ENCODE results near the gene GPR75. TPM values are rescaled to one million over a fixed set of nuclear protein-coding genes. Genes with fewer than 3 reads are reported as not detected.

Gene GPR75
- total RNA-seq, 6 experiments from 2014 or later = 1.1 to 3.3 (median 1.4) TPM

DNA sequence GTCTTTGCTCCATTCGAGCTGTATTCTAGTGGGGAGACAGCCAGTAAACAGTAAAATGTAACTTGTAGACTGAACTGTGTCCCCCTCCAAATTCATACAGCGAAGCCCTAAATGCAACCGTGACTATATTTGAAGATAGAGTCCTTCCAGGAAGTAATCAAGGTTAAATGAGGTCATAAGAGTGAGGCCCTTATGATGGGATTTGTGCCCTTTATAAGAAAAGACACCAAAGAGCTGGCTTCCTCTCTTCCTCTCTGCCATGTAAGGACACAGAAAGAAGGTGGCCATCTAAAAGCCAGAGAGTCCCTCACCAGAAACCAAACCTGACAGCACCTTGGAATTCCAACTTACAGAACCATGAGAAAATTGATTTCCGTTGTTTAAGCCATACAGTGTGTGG is 31.4 kb downstream of the GPR75 start:
- no peaks in the 10 kb centered on the region for H3K27me3 ChIP-seq
- 96% methylated on average over 4 of the region's 4 CpGs for WGBS (ENCODE audit: insufficient coverage, low coverage, low lambda C conversion rate, missing lambda C conversion rate)
- intact Hi-C loops (cut with DNase I) = no loop called here
- H3K27ac ChIP-seq = peak overlapping the region in 2 of 3 donors; percentile 75 to 87
- DNase-seq (no peak), ATAC-seq (no peak)
- no peaks in the 10 kb centered on the region for H3K9me3 ChIP-seq
- peaks cover 0 to 3% (median 0%) of the 10 kb centered on the region in 4 donors for H3K36me3 ChIP-seq
- H3K4me3 ChIP-seq = no peak overlapping the region
- no peak for TF ChIP-seq POLR2A (IDR thresholded peaks at IDR 0.05)
- TF ChIP-seq, protein P1, sequence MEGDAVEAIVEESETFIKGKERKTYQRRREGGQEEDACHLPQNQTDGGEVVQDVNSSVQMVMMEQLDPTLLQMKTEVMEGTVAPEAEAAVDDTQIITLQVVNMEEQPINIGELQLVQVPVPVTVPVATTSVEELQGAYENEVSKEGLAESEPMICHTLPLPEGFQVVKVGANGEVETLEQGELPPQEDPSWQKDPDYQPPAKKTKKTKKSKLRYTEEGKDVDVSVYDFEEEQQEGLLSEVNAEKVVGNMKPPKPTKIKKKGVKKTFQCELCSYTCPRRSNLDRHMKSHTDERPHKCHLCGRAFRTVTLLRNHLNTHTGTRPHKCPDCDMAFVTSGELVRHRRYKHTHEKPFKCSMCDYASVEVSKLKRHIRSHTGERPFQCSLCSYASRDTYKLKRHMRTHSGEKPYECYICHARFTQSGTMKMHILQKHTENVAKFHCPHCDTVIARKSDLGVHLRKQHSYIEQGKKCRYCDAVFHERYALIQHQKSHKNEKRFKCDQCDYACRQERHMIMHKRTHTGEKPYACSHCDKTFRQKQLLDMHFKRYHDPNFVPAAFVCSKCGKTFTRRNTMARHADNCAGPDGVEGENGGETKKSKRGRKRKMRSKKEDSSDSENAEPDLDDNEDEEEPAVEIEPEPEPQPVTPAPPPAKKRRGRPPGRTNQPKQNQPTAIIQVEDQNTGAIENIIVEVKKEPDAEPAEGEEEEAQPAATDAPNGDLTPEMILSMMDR (IDR thresholded peaks at IDR 0.05) = no peak
- H3K4me1 ChIP-seq = peaks cover 0 to 45% (median 19%) of the 10 kb centered on the region in 4 donors

DNA sequence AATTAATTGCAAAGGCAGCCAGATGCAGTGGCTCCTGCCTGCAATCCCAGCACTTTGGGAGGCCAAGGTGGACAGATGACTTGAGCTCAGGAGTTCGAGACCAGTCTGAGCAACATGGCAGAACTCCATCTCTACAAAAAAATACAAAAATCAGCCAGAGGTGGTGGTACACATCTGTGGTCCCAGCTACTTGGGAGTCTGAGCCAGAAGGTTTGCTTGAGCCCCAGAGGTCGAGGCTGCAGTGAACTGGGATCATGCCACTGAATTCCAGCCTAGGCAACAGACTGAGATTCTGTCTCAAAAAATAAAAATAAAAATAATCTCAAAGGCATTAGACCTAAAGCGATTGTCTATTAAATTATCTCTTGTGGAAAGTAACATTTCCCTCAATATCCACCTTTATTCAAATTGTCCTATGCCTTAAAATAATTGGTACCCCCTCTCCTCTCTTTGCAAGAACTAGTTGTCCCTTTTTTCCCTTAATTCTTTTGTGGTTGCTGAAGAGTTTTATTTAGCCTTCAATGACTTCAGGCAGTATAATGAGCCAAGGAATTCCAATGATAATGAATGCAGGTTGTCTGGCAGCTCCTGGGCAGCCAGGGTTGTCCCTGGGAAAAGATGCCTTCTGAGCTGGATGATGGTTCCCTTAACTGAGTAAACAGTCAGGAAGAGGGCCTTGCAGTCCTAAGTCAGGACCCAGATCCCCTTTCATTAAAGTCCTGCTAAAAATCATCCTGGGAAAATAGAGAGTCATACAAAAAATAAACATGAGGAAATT is 32.2 kb downstream of the GPR75 start:
- TF ChIP-seq, protein P1 (IDR thresholded peaks at IDR 0.05) = no peak
- no peak for TF ChIP-seq POLR2A (IDR thresholded peaks at IDR 0.05)
- no peak overlapping the region for H3K4me3 ChIP-seq
- H3K36me3 ChIP-seq = peaks cover 0 to under 1% (median 0%) of the 10 kb centered on the region in 4 donors
- WGBS (ENCODE audit: insufficient coverage, low coverage, low lambda C conversion rate, missing lambda C conversion rate) = 49% methylated on average over 3 of the region's 3 CpGs
- DNase-seq = no peak
- intact Hi-C loops (cut with DNase I) = no loop called here
- H3K27ac ChIP-seq = peak overlapping the region; percentile 7 to 87 (median 75)
- peaks cover 0 to 45% (median 19%) of the 10 kb centered on the region in 4 donors for H3K4me1 ChIP-seq
- no peak for ATAC-seq
- H3K27me3 ChIP-seq = no peaks in the 10 kb centered on the region
- H3K9me3 ChIP-seq = no peaks in the 10 kb centered on the region

DNA sequence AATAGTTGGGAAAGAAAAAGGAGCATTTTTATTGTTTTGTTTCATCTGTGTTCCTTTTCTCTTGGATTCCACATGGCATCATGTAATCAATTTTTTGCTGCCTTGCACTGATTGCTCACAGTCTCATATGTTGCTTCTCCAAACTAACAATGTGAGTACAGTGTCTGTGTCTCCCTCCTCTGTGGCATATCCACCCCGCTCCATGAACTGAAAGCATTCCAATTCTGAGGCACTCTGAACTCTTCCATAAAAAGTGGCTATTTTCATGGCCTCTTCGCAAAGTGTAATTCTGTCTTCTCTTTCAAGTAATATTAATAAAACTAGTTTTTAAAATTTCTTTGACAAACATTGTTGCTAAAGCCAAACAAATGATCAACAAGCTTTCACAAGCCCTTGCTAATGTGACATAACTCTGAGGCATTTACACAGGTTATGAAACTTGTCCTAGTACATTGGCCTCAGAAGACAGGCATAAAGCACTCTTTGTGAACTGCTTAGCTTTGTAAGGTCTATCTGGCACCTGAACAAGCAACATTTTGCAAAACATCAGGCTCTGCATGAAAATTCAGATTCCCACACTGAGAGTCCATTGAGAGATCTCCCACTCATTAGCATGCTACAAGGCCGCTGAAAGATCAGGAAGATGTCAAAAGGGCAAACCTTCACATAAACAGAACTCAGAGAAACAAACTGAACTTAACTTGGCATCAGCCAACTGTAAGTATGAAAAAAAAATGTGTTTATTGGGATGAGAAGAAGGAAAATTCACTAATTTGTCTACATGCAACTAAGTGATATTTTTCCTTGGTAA is 33.0 kb downstream of the GPR75 start:
- H3K4me1 ChIP-seq = peaks cover 0 to 45% (median 19%) of the 10 kb centered on the region in 4 donors
- no peak for TF ChIP-seq POLR2A (IDR thresholded peaks at IDR 0.05)
- TF ChIP-seq, protein P1 (IDR thresholded peaks at IDR 0.05) = no peak
- 8% methylated on average over 3 of the region's 3 CpGs for WGBS (ENCODE audit: insufficient coverage, low coverage, low lambda C conversion rate, missing lambda C conversion rate)
- H3K4me3 ChIP-seq = peak overlapping the region in 1 of 3 donors; percentile 2
- ATAC-seq = peak; percentile 73 to 91 (median 78)
- H3K27ac ChIP-seq = peak overlapping the region; percentile 9 to 87 (median 75)
- DNase-seq = peak in 1 of 3 donors; percentile 68
- H3K36me3 ChIP-seq = no peaks in the 10 kb centered on the region
- intact Hi-C loops (cut with DNase I) = no loop called here
- H3K9me3 ChIP-seq = no peaks in the 10 kb centered on the region
- H3K27me3 ChIP-seq = no peaks in the 10 kb centered on the region

DNA sequence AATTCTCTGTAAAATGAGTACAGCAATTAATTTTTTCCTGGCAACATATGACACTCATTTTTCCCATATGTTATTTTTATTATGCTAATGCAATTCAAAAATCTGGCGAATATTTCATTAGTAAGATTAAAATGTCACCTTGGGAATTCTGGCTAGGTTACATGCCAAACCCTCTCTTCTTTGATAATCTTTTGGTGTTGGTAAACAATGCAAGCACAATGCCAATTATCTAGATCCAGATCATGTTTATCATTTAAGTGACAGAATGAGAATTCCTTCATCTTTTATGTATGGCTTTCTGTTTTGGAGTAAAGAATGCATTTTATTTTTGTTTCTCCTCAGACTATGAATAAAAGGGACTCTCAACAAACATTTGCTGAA is 33.7 kb downstream of the GPR75 start:
- H3K4me1 ChIP-seq = peaks cover 0 to 45% (median 19%) of the 10 kb centered on the region in 4 donors
- 22% methylated on average over 1 of the region's 1 CpG for WGBS (ENCODE audit: insufficient coverage, low coverage, low lambda C conversion rate, missing lambda C conversion rate)
- no peak for ATAC-seq

More for the DNA sequence above, 33.7 kb downstream of the GPR75 start:
- no peak for DNase-seq
- Histone ChIP-seq H3K4me3 (no peak overlapping the region), H3K27ac (peak overlapping the region; percentile 9 to 87 (median 75)), H3K27me3 (no peaks in the 10 kb centered on the region), H3K9me3 (no peaks in the 10 kb centered on the region), H3K36me3 (no peaks in the 10 kb centered on the region)
- intact Hi-C loops (cut with DNase I) = no loop called here
- no peak for TF ChIP-seq POLR2A (IDR thresholded peaks at IDR 0.05)
- TF ChIP-seq, protein P1 (IDR thresholded peaks at IDR 0.05) = no peak
